ENCODE data around the gene NRTN.

The NRTN gene

GRCh38 chr19:5806905-5807304 lies 2.0 kb downstream of the NRTN start:
- no peaks in the 10 kb centered on the region for H3K79me2 ChIP-seq (ENCODE audit: insufficient read depth, low read length)
- no peaks in the 10 kb centered on the region for H3K36me3 ChIP-seq (ENCODE audit: insufficient read depth, low read length)
- H3K4me2 ChIP-seq (ENCODE audit: low read depth, low read length, poor library complexity, severe bottlenecking): no peak overlapping the region
- H2AFZ ChIP-seq (ENCODE audit: low read length): no peak overlapping the region
- no peak overlapping the region for H3K4me3 ChIP-seq (ENCODE audit: low read length, poor library complexity, severe bottlenecking)
- no peak overlapping the region for H3K9ac ChIP-seq (ENCODE audit: low read depth, low read length, poor library complexity, severe bottlenecking)
- H3K4me1 ChIP-seq (ENCODE audit: insufficient read depth, low read length, poor library complexity, severe bottlenecking): peaks cover 5% of the 10 kb centered on the region
- H3K9me3 ChIP-seq (ENCODE audit: insufficient read depth, low read depth, low read length): no peaks in the 10 kb centered on the region
- no peaks in the 10 kb centered on the region for H3K27me3 ChIP-seq (ENCODE audit: insufficient read depth, low read length, poor library complexity, severe bottlenecking)
- no peaks in the 10 kb centered on the region for H3K9me2 ChIP-seq (replicated peaks; ENCODE audit: low read depth, low read length)
- H3F3A ChIP-seq (ENCODE audit: low read depth): no peaks in the 10 kb centered on the region
- TF ChIP-seq CTCF (conservative IDR thresholded peaks at IDR 0.05; ENCODE audit: low read length) (no peak), EZH2phosphoT487 (IDR thresholded peaks at IDR 0.05; ENCODE audit: borderline replicate concordance) (no peak)
- no peaks in the 10 kb centered on the region for H4K20me1 ChIP-seq (ENCODE audit: insufficient read depth, low read length, poor library complexity, severe bottlenecking)

GRCh38 chr19:5808120-5808816 lies 3.4 kb downstream of the NRTN start:
- Histone ChIP-seq H4K20me1 (ENCODE audit: insufficient read depth, low read length, poor library complexity, severe bottlenecking) (no peaks in the 10 kb centered on the region), H3K9me3 (ENCODE audit: insufficient read depth, low read depth, low read length) (no peaks in the 10 kb centered on the region), H3K4me2 (ENCODE audit: low read depth, low read length, poor library complexity, severe bottlenecking) (no peak overlapping the region), H3K4me3 (ENCODE audit: low read length, poor library complexity, severe bottlenecking) (no peak overlapping the region), H3K36me3 (ENCODE audit: insufficient read depth, low read length) (no peaks in the 10 kb centered on the region), H3K27me3 (ENCODE audit: insufficient read depth, low read length, poor library complexity, severe bottlenecking) (no peaks in the 10 kb centered on the region), H3K79me2 (ENCODE audit: insufficient read depth, low read length) (no peaks in the 10 kb centered on the region), H3K9ac (ENCODE audit: low read depth, low read length, poor library complexity, severe bottlenecking) (no peak overlapping the region), H3K9me2 (replicated peaks; ENCODE audit: low read depth, low read length) (no peaks in the 10 kb centered on the region), H3F3A (ENCODE audit: low read depth) (no peaks in the 10 kb centered on the region), H3K4me1 (ENCODE audit: insufficient read depth, low read length, poor library complexity, severe bottlenecking) (peaks cover 5% of the 10 kb centered on the region), H2AFZ (ENCODE audit: low read length) (no peak overlapping the region)
- no peak for TF ChIP-seq CTCF (conservative IDR thresholded peaks at IDR 0.05; ENCODE audit: low read length)
- TF ChIP-seq EZH2phosphoT487 (IDR thresholded peaks at IDR 0.05; ENCODE audit: borderline replicate concordance): no peak

- no peak overlapping the region for H3K4me3 ChIP-seq (ENCODE audit: low read length, poor library complexity, severe bottlenecking)
- no peaks in the 10 kb centered on the region for H3K9me2 ChIP-seq (replicated peaks; ENCODE audit: low read depth, low read length)
- H4K20me1 ChIP-seq (ENCODE audit: insufficient read depth, low read length, poor library complexity, severe bottlenecking): no peaks in the 10 kb centered on the region
- H3K9ac ChIP-seq (ENCODE audit: low read depth, low read length, poor library complexity, severe bottlenecking): no peak overlapping the region
- no peak for TF ChIP-seq CTCF (conservative IDR thresholded peaks at IDR 0.05; ENCODE audit: low read length)
- TF ChIP-seq EZH2phosphoT487 (IDR thresholded peaks at IDR 0.05; ENCODE audit: borderline replicate concordance): no peak
- no peaks in the 10 kb centered on the region for H3K4me1 ChIP-seq (ENCODE audit: insufficient read depth, low read length, poor library complexity, severe bottlenecking)
- no peaks in the 10 kb centered on the region for H3K27me3 ChIP-seq (ENCODE audit: insufficient read depth, low read length, poor library complexity, severe bottlenecking)
- H3K36me3 ChIP-seq (ENCODE audit: insufficient read depth, low read length): no peaks in the 10 kb centered on the region
- H2AFZ ChIP-seq (ENCODE audit: low read length): no peak overlapping the region
- no peaks in the 10 kb centered on the region for H3K79me2 ChIP-seq (ENCODE audit: insufficient read depth, low read length)
- no peaks in the 10 kb centered on the region for H3F3A ChIP-seq (ENCODE audit: low read depth)
- no peak overlapping the region for H3K4me2 ChIP-seq (ENCODE audit: low read depth, low read length, poor library complexity, severe bottlenecking)
- H3K9me3 ChIP-seq (ENCODE audit: insufficient read depth, low read depth, low read length): no peaks in the 10 kb centered on the region
Observed at GRCh38 chr19:5809053-5809452, 4.2 kb downstream of the NRTN start.
